ENCODE measurements around the gene DYNC1H1. TPM values are rescaled to one million over a fixed set of nuclear protein-coding genes. Genes with fewer than 3 reads are reported as not detected.

Gene DYNC1H1
- total and polyA plus RNA-seq, 2 of the 13 experiments (the other 11 are each of a cell fraction or from before 2014, with no cell fraction given): 74.4 to 239 TPM

DNA sequence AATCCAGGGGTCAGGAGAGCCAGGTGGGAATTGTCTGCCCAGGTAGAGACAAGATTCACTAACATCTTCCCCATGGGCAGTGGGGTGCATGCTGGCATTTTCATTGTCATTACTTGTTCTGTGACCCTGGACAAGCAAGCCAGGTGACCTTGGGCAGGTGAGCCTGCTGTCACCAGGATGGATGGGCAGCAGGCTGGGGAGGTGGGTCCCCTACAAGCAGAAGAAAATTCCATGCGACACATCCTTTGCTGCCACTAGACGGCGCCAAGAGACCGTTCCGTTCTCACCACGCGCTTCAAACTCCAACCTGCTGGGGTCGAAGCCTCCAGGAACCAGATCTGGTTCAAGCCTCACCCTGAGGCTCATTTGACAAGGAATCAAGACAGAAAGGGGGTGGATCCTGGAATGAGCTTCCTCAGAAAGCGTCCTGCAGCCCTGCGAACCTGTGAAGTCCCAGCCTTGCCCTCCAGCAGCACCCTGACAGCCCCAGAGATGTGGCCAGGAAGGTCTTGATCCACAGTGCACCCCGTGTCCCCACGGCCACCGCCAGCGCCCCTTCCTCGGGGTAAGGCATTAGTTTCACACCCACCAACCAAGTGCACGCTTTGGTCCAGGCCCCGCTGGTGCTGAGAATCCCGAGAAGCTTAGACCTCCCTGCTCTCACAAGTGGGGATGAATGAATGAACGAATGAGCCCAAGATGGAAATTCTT is 3.2 kb upstream of the DYNC1H1 start (continued):
- peak; percentile 74 for TF ChIP-seq CCDC6 (CRISPR knock-in tag; IDR thresholded peaks at IDR 0.05)
- TF ChIP-seq ZNF761 (CRISPR knock-in tag; conservative IDR thresholded peaks at IDR 0.05): no peak
- TF ChIP-seq MXD4 (CRISPR knock-in tag; IDR thresholded peaks at IDR 0.05): 0 out of 2 replicates have a peak, but pooled peaks have one; percentile 23
- no peak; the same call in 1 of the 2 replicates for TF ChIP-seq PHF8 (CRISPR knock-in tag; IDR thresholded peaks at IDR 0.05)
- TF ChIP-seq ZNF616 (CRISPR knock-in tag; IDR thresholded peaks at IDR 0.05; ENCODE audit: low read depth): no peak
- no peak for TF ChIP-seq MEIS1 (CRISPR knock-in tag; IDR thresholded peaks at IDR 0.05; ENCODE audit: borderline replicate concordance)
- TF ChIP-seq, protein P1, sequence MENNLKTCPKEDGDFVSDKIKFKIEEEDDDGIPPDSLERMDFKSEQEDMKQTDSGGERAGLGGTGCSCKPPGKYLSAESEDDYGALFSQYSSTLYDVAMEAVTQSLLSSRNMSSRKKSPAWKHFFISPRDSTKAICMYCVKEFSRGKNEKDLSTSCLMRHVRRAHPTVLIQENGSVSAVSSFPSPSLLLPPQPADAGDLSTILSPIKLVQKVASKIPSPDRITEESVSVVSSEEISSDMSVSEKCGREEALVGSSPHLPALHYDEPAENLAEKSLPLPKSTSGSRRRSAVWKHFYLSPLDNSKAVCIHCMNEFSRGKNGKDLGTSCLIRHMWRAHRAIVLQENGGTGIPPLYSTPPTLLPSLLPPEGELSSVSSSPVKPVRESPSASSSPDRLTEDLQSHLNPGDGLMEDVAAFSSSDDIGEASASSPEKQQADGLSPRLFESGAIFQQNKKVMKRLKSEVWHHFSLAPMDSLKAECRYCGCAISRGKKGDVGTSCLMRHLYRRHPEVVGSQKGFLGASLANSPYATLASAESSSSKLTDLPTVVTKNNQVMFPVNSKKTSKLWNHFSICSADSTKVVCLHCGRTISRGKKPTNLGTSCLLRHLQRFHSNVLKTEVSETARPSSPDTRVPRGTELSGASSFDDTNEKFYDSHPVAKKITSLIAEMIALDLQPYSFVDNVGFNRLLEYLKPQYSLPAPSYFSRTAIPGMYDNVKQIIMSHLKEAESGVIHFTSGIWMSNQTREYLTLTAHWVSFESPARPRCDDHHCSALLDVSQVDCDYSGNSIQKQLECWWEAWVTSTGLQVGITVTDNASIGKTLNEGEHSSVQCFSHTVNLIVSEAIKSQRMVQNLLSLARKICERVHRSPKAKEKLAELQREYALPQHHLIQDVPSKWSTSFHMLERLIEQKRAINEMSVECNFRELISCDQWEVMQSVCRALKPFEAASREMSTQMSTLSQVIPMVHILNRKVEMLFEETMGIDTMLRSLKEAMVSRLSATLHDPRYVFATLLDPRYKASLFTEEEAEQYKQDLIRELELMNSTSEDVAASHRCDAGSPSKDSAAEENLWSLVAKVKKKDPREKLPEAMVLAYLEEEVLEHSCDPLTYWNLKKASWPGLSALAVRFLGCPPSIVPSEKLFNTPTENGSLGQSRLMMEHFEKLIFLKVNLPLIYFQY (CRISPR knock-in tag; IDR thresholded peaks at IDR 0.05; ENCODE audit: borderline replicate concordance): peak; percentile 39; the same call in 1 of the 2 replicates
- no peak for TF ChIP-seq NFE2L1 (CRISPR knock-in tag; IDR thresholded peaks at IDR 0.05; ENCODE audit: borderline replicate concordance)
- no peak for TF ChIP-seq TCF12 (IDR thresholded peaks at IDR 0.05)
- no peak for TF ChIP-seq TCF12 (CRISPR knock-in tag; IDR thresholded peaks at IDR 0.05)
- peak; percentile 42; the same call in 1 of the 2 replicates for TF ChIP-seq FOSL2 (CRISPR knock-in tag; IDR thresholded peaks at IDR 0.05)
- no peak for TF ChIP-seq ZNF550 (CRISPR knock-in tag; IDR thresholded peaks at IDR 0.05; ENCODE audit: borderline replicate concordance)
- TF ChIP-seq FOXK2 (IDR thresholded peaks at IDR 0.05): no peak
- TF ChIP-seq ZNF3 (CRISPR knock-in tag; IDR thresholded peaks at IDR 0.05): no peak
- TF ChIP-seq TGIF2 (CRISPR knock-in tag; IDR thresholded peaks at IDR 0.05): 0 out of 2 replicates have a peak, but pooled peaks have one; percentile 70
- TF ChIP-seq, protein P2, sequence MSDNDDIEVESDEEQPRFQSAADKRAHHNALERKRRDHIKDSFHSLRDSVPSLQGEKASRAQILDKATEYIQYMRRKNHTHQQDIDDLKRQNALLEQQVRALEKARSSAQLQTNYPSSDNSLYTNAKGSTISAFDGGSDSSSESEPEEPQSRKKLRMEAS (IDR thresholded peaks at IDR 0.05): peak; percentile 94
- TF ChIP-seq ZNF878 (CRISPR knock-in tag; IDR thresholded peaks at IDR 0.05): 0 out of 2 replicates have a peak, but pooled peaks have one; percentile 48
- TF ChIP-seq NR1H2 (CRISPR knock-in tag; IDR thresholded peaks at IDR 0.05; ENCODE audit: borderline replicate concordance, low read depth): no peak
- no peak for TF ChIP-seq ISL2 (CRISPR knock-in tag; IDR thresholded peaks at IDR 0.05)
- peak; percentile 44; the same call in 1 of the 2 replicates for TF ChIP-seq HDAC1 (CRISPR knock-in tag; IDR thresholded peaks at IDR 0.05)
- peak; percentile 55; the same call in 1 of the 2 replicates for TF ChIP-seq HDAC2 (CRISPR knock-in tag; IDR thresholded peaks at IDR 0.05)
- TF ChIP-seq ZNF30 (CRISPR knock-in tag; IDR thresholded peaks at IDR 0.05): no peak
- no peak for TF ChIP-seq DPF2 (CRISPR knock-in tag; IDR thresholded peaks at IDR 0.05; ENCODE audit: borderline replicate concordance, low read depth)
- TF ChIP-seq RFX3 (CRISPR knock-in tag; IDR thresholded peaks at IDR 0.05): no peak
- peak in 1 of 2 experiments; percentile 46; a peak in 1 of 4 replicates for TF ChIP-seq KLF16 (CRISPR knock-in tag; IDR thresholded peaks at IDR 0.05)
- no peak for TF ChIP-seq SRSF1 (optimal IDR thresholded peaks at IDR 0.05; ENCODE audit: low read depth, low read length)
- TF ChIP-seq ZBTB46 (CRISPR knock-in tag; IDR thresholded peaks at IDR 0.05; ENCODE audit: borderline replicate concordance): no peak
